Measurements from ENCODE around the gene EXOC4.

Gene EXOC4

DNA sequence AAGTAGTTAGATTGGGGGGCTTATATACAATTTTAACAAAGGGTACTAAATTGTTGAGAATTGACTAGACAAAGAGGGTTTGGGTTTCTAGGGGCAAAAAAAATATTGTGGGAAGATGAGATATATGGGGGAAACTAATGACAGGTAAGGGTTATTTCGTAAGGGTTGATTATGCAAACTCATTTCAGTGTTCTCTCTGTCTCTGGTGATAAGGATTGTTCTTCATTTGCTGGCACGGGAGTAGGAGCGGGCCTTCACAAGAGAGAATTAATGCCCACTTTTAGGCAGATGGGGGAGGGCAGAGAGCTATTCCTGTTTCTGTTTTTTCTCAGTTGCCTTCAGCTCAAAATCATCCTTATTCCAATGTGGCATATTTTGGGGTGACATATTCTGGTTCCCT, 258.4 kb downstream of the EXOC4 start:
- no peak for DNase-seq (ENCODE audit: low spot score)
- ChIA-PET POLR2A (ENCODE audit: low non-redundant PET) (no interaction called here), CTCF (no interaction called here)
- TF ChIP-seq, protein P1, sequence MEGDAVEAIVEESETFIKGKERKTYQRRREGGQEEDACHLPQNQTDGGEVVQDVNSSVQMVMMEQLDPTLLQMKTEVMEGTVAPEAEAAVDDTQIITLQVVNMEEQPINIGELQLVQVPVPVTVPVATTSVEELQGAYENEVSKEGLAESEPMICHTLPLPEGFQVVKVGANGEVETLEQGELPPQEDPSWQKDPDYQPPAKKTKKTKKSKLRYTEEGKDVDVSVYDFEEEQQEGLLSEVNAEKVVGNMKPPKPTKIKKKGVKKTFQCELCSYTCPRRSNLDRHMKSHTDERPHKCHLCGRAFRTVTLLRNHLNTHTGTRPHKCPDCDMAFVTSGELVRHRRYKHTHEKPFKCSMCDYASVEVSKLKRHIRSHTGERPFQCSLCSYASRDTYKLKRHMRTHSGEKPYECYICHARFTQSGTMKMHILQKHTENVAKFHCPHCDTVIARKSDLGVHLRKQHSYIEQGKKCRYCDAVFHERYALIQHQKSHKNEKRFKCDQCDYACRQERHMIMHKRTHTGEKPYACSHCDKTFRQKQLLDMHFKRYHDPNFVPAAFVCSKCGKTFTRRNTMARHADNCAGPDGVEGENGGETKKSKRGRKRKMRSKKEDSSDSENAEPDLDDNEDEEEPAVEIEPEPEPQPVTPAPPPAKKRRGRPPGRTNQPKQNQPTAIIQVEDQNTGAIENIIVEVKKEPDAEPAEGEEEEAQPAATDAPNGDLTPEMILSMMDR (conservative IDR thresholded peaks at IDR 0.05; ENCODE audit: low read depth) = no peak
- H3K27ac ChIP-seq = no peak overlapping the region

DNA sequence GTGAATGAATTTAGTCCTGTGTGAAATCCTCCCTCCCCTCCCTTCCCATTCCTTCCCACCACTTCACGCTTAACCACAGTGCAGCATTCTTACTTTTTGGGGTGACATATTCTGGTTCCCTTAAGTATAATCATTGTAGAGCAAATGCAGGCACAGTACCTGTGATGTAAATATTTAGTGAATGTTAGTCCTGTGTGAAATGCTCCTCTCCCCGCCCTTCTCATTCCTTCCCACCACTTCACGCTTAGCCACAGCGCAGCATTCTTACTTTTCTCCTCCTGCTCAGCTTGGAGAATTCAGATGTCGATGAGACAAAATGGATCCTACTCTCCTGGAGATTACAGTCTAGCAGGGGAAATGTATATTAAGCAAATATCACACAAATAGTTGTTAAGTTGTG, 258.8 kb downstream of the EXOC4 start:
- DNase-seq (ENCODE audit: low spot score) = no peak
- H3K27ac ChIP-seq = no peak overlapping the region
- TF ChIP-seq, protein P1 (conservative IDR thresholded peaks at IDR 0.05; ENCODE audit: low read depth) = no peak
- ChIA-PET POLR2A (ENCODE audit: low non-redundant PET) (no interaction called here), CTCF (no interaction called here)

DNA sequence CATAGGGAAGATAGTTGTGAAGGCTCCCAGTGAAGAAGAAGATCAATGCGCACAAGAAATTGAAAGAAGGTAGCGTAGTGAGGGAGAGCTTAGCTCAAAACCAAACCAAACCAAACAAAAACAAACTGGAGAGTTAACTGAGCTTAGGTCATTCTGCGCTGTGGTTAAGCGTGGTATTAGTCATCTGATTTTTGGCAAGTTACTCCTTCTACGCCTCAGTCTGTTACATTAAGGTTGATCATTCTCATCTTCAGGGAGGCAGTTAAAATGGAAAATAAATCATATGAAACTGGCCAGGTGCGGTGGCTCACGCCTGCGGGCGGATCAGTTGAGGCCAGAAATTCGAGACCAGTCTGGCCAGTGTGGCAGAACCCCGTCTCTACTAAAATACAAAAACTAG, 259.7 kb downstream of the EXOC4 start:
- POLR2A ChIA-PET (ENCODE audit: low non-redundant PET) = no interaction called here
- H3K27ac ChIP-seq = no peak overlapping the region
- TF ChIP-seq, protein P1 (conservative IDR thresholded peaks at IDR 0.05; ENCODE audit: low read depth) = no peak
- CTCF ChIA-PET = no interaction called here
- DNase-seq (ENCODE audit: low spot score) = no peak

DNA sequence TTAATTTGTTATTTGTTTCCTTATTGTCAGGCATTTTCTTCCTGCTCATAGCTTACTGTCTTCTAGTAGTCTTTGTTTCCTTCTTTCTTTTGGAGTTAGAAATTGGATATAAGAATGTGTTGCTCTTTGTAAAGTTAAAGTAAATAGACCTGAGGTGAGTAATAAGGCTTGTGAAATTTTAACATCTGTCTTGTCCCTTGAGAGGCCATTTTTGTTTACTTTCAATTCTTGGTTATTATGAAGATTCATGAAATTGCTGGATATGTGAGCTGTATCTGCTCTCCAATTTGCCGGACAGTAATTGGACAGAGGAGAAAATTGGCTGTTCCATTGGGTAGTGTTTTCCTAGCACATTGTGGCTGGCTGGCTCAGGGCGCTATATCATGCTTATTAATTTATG, 260.7 kb downstream of the EXOC4 start:
- CTCF ChIA-PET = no interaction called here
- TF ChIP-seq, protein P1 (conservative IDR thresholded peaks at IDR 0.05; ENCODE audit: low read depth) = no peak
- POLR2A ChIA-PET (ENCODE audit: low non-redundant PET) = no interaction called here
- H3K27ac ChIP-seq = no peak overlapping the region
- DNase-seq (ENCODE audit: low spot score) = no peak

DNA sequence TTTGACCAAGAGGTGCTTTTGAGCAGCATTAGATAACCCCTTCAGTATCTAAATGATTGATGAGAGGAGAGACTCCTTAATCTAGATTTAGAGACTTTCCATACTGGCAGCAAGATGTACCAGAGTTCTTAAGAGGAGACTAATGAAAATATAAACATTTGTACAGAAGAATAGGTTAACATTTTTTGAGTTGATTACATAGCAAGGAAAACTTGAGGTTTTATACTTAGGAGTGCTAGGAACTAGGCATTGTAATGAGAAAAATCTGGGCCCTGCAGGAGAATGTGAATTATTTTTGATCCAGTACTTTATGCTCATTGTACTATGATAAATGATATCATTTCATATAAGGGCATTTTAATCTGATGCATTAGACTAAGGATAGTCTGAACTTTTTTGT, 261.7 kb downstream of the EXOC4 start:
- ChIA-PET POLR2A (ENCODE audit: low non-redundant PET) (no interaction called here), CTCF (no interaction called here)
- no peak for DNase-seq (ENCODE audit: low spot score)
- H3K27ac ChIP-seq = no peak overlapping the region
- TF ChIP-seq, protein P1 (conservative IDR thresholded peaks at IDR 0.05; ENCODE audit: low read depth) = no peak

DNA sequence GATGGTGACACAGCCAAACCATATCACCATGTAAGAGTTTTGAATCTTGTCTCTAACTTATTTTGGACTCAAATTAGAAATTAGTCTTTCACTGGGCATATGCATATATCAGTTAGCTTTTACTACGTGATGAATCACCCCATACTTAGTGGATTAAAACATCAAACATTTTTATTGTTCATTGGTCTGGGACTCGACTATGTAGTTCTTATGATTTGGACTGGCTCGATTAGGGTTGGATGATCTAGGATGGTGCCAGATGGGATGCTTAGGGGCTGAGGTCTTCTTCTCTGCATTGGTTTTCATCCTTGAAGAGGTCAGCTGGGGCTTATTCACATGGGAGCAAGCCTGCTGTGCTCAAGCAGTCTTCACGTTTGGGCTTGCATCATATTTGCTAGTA, 264.9 kb downstream of the EXOC4 start:
- H3K27ac ChIP-seq = no peak overlapping the region
- TF ChIP-seq, protein P1 (conservative IDR thresholded peaks at IDR 0.05; ENCODE audit: low read depth) = no peak
- no peak for DNase-seq (ENCODE audit: low spot score)
- CTCF ChIA-PET = no interaction called here
- POLR2A ChIA-PET (ENCODE audit: low non-redundant PET) = interaction anchor here (0.5 kb wide), 1 partner anchor 737 kb away, joined by 3 read pairs; no protein-coding TSS in a partner anchor

DNA sequence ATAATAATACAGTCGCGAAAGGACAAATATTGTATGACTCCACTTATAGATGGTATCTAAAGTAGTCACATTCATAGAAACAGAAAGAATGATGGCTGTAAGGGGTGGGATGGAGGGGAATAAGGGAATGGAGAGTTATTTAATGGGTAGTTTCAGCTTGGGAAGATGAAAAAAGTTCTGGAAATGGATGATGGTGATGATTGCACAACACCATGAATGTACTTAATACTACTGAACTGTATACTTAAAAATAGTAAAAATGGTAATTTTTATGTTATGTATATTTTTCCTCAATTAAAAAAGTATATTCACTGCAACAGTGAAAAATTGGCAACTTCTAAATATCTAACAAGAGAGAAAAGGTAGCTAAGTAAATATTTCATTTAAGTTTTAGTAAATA, 265.8 kb downstream of the EXOC4 start:
- TF ChIP-seq, protein P1 (conservative IDR thresholded peaks at IDR 0.05; ENCODE audit: low read depth) = no peak
- ChIA-PET POLR2A (ENCODE audit: low non-redundant PET) (no interaction called here), CTCF (no interaction called here)
- DNase-seq (ENCODE audit: low spot score) = no peak
- H3K27ac ChIP-seq = no peak overlapping the region

Data from RWPE1 (cell line).